ENCODE data around the gene B3GLCT.

Gene B3GLCT

DNA sequence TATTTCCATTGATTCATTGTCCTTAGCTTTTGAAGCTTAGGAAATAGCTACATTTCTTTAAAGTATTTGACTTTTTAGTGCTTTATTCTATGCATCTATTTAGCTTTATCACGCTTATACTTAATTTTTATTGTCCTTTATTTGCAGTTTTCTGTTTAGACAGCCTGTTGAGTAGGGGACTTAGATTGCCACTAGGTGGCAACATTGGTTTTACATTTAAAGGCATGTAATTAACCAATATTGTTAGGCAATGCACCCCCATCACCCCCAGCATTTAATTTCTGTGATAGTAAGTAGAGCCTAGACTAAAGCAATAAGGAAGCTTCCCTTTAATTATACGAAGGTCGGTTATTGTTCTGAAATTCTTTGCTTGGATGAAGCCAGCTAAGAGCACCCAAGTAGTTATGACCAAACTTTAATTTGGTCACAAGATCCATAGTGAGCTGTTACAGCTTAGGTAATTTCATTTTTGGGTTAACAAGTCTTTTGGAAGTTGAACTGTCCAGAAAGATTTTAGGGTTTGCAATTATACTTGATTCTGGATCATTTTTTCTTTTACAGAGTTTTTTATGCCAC, 36.5 kb downstream of the B3GLCT start:
- Histone ChIP-seq H4K20me1 (no peaks in the 10 kb centered on the region), H3K4me2 (no peak overlapping the region), H3K36me3 (no peaks in the 10 kb centered on the region), H3K4me3 (no peak overlapping the region), H3K9ac (no peak overlapping the region), H3K4me1 (no peaks in the 10 kb centered on the region), H3K27ac (no peak overlapping the region), H3K9me3 (no peaks in the 10 kb centered on the region), H3K27me3 (no peaks in the 10 kb centered on the region)
- TF ChIP-seq Cebpa-rat (IDR thresholded peaks at IDR 0.05) = no peak

- Histone ChIP-seq H3K27me3 (no peaks in the 10 kb centered on the region), H3K4me3 (no peak overlapping the region), H3K4me1 (no peaks in the 10 kb centered on the region), H3K4me2 (no peak overlapping the region), H3K9ac (no peak overlapping the region), H3K36me3 (no peaks in the 10 kb centered on the region), H4K20me1 (no peaks in the 10 kb centered on the region), H3K27ac (no peak overlapping the region), H3K9me3 (no peaks in the 10 kb centered on the region)
- no peak for TF ChIP-seq Cebpa-rat (IDR thresholded peaks at IDR 0.05)
Observed at GRCh38 chr13:31240921-31241320, 41.1 kb downstream of the B3GLCT start.

DNA sequence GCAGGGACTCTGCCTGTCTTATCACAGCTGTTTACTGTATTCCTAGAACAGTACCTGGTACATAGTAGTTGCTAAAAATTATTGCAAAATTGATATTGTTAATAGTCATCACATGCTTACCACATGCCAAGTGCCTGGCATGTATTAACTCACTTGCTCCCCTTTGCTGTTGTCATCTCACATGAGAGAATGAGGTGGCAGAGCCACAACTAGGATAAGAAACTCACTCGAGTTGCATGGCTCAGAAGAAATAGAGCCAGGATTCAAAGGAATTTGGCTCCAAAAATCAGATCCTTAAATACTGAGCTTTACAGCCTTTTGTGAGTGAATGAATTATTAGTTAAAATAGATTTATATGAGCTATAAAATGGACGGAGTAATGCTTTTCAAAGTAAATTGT, 42.6 kb downstream of the B3GLCT start:
- Histone ChIP-seq H3K27ac (no peak overlapping the region), H4K20me1 (no peaks in the 10 kb centered on the region), H3K27me3 (no peaks in the 10 kb centered on the region), H3K36me3 (no peaks in the 10 kb centered on the region), H3K4me3 (no peak overlapping the region), H3K4me1 (no peaks in the 10 kb centered on the region), H3K4me2 (no peak overlapping the region), H3K9ac (no peak overlapping the region), H3K9me3 (no peaks in the 10 kb centered on the region)
- TF ChIP-seq Cebpa-rat (IDR thresholded peaks at IDR 0.05) = no peak

DNA sequence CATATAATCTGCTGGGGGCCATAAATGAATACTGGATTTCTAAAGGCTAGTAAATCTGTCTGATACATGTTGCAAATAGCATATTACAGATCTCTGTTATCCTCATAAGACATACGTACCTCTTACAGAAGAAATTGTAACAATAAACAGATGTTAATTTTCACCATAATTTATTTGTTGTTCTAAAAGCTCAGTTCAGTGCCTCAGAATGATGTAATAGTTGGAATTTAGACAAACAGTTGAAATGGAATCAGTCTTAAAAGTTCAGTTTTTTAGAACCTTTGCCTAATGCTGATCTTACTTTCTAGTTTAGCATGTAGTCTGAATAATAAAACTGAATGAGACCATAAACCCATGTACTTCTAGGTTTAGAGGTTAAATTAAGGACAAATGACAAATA, 43.1 kb downstream of the B3GLCT start:
- H3K27ac ChIP-seq = no peak overlapping the region
- H3K27me3 ChIP-seq = no peaks in the 10 kb centered on the region
- H3K36me3 ChIP-seq = no peaks in the 10 kb centered on the region
- no peak for TF ChIP-seq Cebpa-rat (IDR thresholded peaks at IDR 0.05)
- no peak overlapping the region for H3K4me2 ChIP-seq
- no peak overlapping the region for H3K4me3 ChIP-seq
- H3K9ac ChIP-seq = no peak overlapping the region
- H3K4me1 ChIP-seq = no peaks in the 10 kb centered on the region
- H4K20me1 ChIP-seq = no peaks in the 10 kb centered on the region
- no peaks in the 10 kb centered on the region for H3K9me3 ChIP-seq

DNA sequence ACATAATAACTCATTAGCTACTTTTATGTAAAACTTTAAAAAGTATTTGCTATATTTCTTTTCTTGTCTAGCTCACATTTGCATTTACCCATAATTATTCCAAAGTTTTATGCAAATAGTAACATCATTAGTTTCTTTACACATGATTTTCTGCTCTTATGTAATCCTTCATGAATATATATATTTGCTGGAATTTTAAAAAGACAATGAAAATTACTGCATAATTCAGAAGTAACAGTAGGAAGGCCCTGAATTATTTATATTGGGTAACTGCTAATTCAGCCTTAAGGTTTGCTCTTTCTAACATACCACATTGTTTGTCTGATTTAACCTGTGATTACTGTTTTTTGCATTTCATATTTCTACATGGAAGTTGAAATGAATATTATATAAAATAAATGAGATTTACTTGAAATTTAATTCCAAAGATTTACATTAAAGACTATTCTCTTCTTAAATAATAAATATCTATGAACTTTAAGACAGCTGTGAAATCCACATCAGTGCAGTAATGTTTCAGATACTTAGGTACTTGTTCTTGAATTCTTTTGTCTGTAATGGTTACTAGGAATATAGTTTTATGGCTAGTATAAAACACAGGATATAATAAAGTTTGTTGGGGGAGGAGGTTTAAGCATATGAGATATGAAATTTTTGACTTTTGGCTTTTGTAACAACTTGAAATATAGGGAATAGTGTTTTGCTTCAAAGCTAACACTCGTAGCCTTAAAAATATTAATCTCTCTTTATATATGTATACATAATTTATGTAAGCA, 46.0 kb downstream of the B3GLCT start:
- no peak for TF ChIP-seq Cebpa-rat (IDR thresholded peaks at IDR 0.05)
- no peaks in the 10 kb centered on the region for H4K20me1 ChIP-seq
- H3K27me3 ChIP-seq = no peaks in the 10 kb centered on the region

GRCh38 chr13:31246918-31247317, 47.1 kb downstream of the B3GLCT start:
- Histone ChIP-seq H3K36me3 (peaks cover 10% of the 10 kb centered on the region; the same call in 1 of the 2 replicates), H3K4me2 (no peak overlapping the region), H3K27me3 (no peaks in the 10 kb centered on the region), H3K9ac (no peak overlapping the region), H3K4me1 (no peaks in the 10 kb centered on the region), H4K20me1 (no peaks in the 10 kb centered on the region), H3K9me3 (no peaks in the 10 kb centered on the region), H3K4me3 (no peak overlapping the region), H3K27ac (no peak overlapping the region)
- no peak for TF ChIP-seq Cebpa-rat (IDR thresholded peaks at IDR 0.05)

More for the DNA sequence above, 46.0 kb downstream of the B3GLCT start:
- Histone ChIP-seq H3K9me3 (no peaks in the 10 kb centered on the region), H3K4me1 (no peaks in the 10 kb centered on the region), H3K27ac (no peak overlapping the region), H3K9ac (no peak overlapping the region), H3K4me3 (no peak overlapping the region), H3K36me3 (peaks cover 6% of the 10 kb centered on the region; the same call in 1 of the 2 replicates), H3K4me2 (no peak overlapping the region)

DNA sequence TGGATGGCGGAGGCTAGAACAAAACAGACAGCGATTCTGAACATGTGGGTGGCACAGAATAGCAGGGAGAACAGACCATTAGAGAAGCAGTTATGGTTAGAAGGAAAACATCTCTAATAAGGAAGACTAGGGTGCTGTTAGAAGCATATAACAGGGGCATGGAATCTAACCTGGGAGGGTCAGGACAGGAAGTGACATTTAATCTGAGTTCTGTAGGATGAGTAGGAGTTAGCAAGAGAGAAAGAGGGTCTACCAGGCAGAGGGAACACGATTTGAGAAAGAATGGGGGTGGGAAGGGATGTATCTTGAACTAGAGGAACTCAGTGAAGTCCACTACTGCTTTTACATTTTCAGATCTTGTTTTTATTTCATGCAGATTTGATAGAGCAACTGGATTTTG, 48.6 kb downstream of the B3GLCT start:
- Histone ChIP-seq H3K9me3 (no peaks in the 10 kb centered on the region), H3K4me3 (no peak overlapping the region), H3K4me2 (no peak overlapping the region), H4K20me1 (no peaks in the 10 kb centered on the region), H3K4me1 (no peaks in the 10 kb centered on the region), H3K9ac (no peak overlapping the region), H3K27me3 (no peaks in the 10 kb centered on the region), H3K36me3 (peaks cover 10% of the 10 kb centered on the region; the same call in 1 of the 2 replicates), H3K27ac (no peak overlapping the region)
- TF ChIP-seq Cebpa-rat (IDR thresholded peaks at IDR 0.05) = no peak

GRCh38 chr13:31248965-31249539, 49.3 kb downstream of the B3GLCT start:
- TF ChIP-seq Cebpa-rat (IDR thresholded peaks at IDR 0.05) = no peak
- no peak overlapping the region for H3K4me3 ChIP-seq
- H3K27me3 ChIP-seq = no peaks in the 10 kb centered on the region
- H3K4me1 ChIP-seq = no peaks in the 10 kb centered on the region
- no peak overlapping the region for H3K4me2 ChIP-seq
- no peak overlapping the region for H3K9ac ChIP-seq
- H3K36me3 ChIP-seq = peaks cover 10% of the 10 kb centered on the region; the same call in 1 of the 2 replicates
- H4K20me1 ChIP-seq = no peaks in the 10 kb centered on the region
- H3K27ac ChIP-seq = no peak overlapping the region
- no peaks in the 10 kb centered on the region for H3K9me3 ChIP-seq

- Histone ChIP-seq H3K27me3 (no peaks in the 10 kb centered on the region), H3K27ac (no peak overlapping the region), H3K36me3 (peaks cover 10% of the 10 kb centered on the region; the same call in 1 of the 2 replicates), H4K20me1 (no peaks in the 10 kb centered on the region), H3K9me3 (no peaks in the 10 kb centered on the region), H3K4me2 (no peak overlapping the region), H3K9ac (no peak overlapping the region), H3K4me1 (no peaks in the 10 kb centered on the region), H3K4me3 (no peak overlapping the region)
- no peak for TF ChIP-seq Cebpa-rat (IDR thresholded peaks at IDR 0.05)
Observed at GRCh38 chr13:31250435-31250834, 50.7 kb downstream of the B3GLCT start.

DNA sequence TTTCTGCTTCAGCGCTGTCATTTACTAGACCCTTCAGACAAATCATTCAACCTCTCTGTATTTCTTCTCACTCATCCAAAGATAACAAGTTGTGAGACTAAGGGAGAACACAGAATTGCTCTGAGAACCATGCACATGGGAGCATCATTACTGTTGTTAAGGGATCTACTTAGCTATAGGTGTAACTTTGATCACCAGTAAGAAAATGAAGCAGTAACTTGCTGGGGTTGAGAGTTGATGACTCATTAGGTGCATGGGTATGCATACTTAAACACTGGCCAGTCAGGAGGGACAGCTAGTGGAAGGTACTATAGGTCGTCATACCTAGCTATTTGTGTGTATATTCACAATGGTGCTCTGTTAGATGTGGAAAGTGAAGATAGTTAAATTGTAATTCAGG, 61.5 kb downstream of the B3GLCT start:
- Histone ChIP-seq H3K4me2 (no peak overlapping the region), H4K20me1 (no peaks in the 10 kb centered on the region), H3K27me3 (no peaks in the 10 kb centered on the region), H3K4me3 (no peak overlapping the region), H3K9me3 (peaks cover 12% of the 10 kb centered on the region), H3K4me1 (no peaks in the 10 kb centered on the region), H3K27ac (no peak overlapping the region), H3K36me3 (no peaks in the 10 kb centered on the region), H3K9ac (no peak overlapping the region)
- no peak for TF ChIP-seq Cebpa-rat (IDR thresholded peaks at IDR 0.05)
